GM10266 (cell line): ENCODE measurements around the gene NUAK2.

ENCODE experiments used
- DNase-seq: peaks from one replicate; pipeline ENCODE4 v3.0.0; 2012; ENCODE audit errors: extremely low spot score
- TF ChIP-seq, protein P1 (sequence below): IDR thresholded peaks from 2 replicates; pipeline ENCODE4 v1.5.1; 2012; ENCODE audit warnings: mild to moderate bottlenecking, low read depth; ENCODE audit not compliant: control insufficient read depth, insufficient read depth; ENCODE audit errors: missing control alignments

Gene NUAK2

GRCh38 chr1:205263580-205264190, 57.9 kb downstream of the NUAK2 start:
- no peak for DNase-seq
- TF ChIP-seq, protein P1, sequence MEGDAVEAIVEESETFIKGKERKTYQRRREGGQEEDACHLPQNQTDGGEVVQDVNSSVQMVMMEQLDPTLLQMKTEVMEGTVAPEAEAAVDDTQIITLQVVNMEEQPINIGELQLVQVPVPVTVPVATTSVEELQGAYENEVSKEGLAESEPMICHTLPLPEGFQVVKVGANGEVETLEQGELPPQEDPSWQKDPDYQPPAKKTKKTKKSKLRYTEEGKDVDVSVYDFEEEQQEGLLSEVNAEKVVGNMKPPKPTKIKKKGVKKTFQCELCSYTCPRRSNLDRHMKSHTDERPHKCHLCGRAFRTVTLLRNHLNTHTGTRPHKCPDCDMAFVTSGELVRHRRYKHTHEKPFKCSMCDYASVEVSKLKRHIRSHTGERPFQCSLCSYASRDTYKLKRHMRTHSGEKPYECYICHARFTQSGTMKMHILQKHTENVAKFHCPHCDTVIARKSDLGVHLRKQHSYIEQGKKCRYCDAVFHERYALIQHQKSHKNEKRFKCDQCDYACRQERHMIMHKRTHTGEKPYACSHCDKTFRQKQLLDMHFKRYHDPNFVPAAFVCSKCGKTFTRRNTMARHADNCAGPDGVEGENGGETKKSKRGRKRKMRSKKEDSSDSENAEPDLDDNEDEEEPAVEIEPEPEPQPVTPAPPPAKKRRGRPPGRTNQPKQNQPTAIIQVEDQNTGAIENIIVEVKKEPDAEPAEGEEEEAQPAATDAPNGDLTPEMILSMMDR, result no peak

DNA sequence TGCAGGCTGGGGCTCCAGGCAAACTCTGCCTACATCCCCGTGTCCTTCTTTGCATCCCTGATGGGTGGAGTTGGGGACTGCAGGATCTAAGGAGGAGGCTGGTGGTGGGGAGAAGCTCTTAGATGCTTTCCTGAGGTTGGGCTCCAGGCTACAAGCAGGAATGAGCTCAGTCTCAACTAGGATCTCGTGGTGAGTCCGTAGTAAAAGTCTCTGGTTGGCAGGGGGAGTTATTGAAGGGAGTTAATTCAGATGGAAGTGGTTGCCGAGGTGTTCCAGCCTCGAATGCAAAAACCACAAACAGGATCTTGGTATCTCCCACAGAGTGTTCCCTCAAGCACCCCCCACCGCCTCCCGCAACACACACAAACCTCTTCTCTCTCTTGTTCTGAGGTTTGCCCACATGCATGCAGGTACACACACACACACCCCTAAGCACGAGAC, 58.8 kb downstream of the NUAK2 start:
- TF ChIP-seq, protein P1, result no peak
- DNase-seq, result no peak

GRCh38 chr1:205261946-205262691, 59.4 kb downstream of the NUAK2 start:
- TF ChIP-seq, protein P1, result no peak
- no peak for DNase-seq

GRCh38 chr1:205260948-205261732, 60.4 kb downstream of the NUAK2 start:
- DNase-seq, result no peak
- TF ChIP-seq, protein P1, result no peak

- no peak for DNase-seq
- TF ChIP-seq, protein P1, result no peak
These were observed 61.5 kb downstream of the NUAK2 start for GRCh38 chr1:205259998-205260397.

DNA sequence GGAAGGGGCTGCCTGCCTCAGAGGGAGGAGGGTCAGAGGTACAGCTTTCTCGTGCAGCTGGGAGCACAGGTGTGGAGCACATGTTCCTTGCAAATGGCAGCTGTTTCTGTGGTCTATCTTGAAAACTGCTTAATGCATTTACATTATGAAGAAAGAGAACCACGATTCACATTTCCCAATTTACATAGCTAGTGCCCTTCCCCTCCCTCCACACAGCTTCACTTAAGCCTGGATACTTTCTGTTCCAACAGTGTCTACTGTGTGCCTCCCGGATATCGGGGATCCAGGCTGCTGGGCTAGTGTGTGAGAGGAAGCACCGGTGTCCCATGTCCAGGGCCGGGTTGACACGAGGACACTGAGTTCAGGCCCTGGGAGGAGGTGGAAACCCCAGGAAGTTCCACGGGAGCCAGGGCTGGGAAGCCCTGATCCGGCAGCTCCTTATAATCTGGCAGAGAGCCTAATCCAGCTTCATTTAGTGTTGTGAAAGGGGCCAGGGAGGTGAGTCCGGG, 62.2 kb downstream of the NUAK2 start:
- TF ChIP-seq, protein P1, result no peak
- DNase-seq, result no peak
